CD4-positive, alpha-beta T cell treated with Interleukin-15 for 4 hours (primary cell): ENCODE measurements around the gene EOMES.
A peak's percentile ranks its signal among the peaks of the same experiment; 100 is the strongest.

Source experiments
- DNase-seq: peaks from one replicate; pipeline ENCODE4 v3.0.0-alpha.2; 2020; ENCODE audit warnings: low spot score

The EOMES gene

DNA sequence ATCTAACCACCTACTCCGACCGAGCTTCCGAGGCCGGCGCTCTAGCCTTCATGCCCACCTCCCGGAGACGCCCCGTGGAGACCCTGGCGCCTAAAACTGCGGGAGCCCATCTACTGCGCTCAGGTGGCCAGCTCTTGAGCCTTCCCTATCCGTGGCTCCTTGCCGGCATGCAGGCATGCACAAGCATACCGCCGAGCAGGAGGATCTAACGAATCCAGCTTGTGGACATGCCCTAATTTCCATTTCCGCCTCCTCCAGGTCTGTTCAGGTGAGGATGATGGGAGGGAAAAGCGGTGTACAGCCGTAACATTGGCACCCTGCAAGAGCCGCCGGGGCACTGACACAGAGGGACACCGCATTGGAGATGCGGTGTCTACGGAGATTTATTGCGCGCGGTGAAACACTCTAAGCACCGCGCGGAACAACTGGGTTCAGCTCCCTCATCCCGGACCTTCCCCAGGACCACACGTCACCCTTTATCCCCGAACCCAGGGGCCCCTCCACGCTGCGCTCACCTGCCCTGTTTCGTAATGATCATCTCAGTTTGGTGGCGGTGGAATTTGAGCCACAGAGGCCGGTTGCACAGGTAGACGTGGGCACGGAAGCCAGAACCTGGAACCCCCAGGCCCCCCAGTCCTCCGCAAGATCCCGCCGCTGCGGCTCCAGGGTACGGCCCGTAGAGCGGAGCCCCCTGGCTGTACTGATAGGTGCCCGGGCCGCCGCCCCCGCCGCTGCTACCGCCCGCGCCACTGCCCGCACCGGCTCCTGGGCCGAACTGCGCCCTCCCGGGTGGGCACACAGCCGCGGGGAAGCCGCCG, 1.0 kb downstream of the EOMES start:
- no peak for DNase-seq

DNA sequence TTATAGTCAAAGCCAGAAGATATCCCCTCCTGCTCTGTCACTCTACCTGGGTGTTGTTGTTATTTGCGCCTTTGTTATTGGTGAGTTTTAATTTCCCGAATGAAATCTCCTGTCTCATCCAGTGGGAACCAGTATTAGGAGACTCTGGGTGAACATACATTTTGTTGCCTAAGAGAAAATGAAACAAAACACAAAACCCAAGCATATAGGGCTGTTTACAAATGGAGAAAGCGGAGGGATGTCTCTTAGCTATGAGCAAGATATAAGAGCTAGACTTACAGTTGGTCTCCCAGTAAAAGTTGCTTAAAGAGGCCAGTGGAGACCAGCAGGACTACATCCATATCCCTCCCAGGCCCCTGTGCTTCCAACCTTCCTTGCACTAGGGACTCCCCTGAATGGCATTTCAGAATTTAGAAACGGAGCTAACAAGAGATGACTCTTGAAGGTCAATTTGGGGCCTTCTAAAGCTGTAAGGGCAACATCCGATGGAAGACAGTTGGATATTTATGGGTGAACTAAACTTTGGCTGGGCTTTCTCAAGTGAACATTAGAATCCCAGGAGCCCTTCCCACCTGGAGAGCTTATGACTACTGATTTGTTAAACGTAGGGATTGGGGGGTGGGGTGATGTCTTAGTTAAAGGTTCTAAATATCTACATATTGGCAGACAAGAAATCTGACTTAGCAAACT, 2.7 kb downstream of the EOMES start:
- no peak for DNase-seq

DNA sequence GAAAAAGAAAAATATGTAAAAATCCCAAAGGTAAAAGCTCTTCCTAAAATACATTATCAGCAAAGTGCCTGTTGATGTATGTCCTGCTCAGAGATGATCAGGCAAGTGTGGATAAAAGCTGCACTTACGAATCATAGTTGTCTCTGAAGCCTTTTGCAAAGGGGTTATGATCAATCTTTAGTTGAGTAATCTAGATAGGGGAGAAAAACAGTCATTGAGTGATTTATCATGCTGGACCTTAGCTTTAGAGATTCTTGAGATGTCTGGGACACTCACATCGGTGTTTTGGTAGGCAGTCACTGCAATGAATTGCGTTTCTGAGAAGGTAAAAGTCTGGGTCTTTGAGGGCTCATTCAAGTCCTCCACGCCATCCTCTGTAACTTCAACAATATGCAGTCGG, 3.7 kb downstream of the EOMES start:
- no peak for DNase-seq

DNA sequence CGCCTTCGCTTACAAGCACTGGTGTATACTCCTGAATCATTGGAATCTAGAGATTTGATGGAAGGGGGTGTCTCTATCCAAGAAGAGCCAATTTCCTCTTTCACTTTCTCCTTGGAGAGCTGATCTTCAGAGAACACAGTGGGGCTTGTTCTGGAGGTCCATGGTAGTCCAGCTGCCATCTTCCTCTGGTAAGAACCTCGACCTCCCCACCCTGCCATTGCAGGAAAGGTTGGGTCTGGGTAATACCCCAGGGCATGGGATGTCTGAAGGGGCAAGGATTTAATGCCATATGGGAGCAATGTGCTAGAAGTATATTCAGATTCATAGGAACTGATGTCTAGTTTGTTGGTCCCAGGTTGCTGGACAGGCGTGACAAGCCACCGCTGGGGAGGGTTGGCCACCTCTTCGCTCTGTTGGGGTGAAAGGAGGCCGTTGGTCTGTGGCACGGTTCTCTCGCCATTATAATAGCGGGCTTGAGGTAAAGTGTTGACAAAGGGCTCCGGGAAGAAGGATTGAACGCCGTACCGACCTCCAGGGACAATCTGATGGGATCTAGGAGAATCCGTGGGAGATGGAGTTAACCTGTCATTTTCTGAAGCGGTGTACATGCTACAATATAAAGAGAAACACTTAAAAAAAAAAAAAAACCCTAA, 4.8 kb downstream of the EOMES start:
- no peak for DNase-seq

DNA sequence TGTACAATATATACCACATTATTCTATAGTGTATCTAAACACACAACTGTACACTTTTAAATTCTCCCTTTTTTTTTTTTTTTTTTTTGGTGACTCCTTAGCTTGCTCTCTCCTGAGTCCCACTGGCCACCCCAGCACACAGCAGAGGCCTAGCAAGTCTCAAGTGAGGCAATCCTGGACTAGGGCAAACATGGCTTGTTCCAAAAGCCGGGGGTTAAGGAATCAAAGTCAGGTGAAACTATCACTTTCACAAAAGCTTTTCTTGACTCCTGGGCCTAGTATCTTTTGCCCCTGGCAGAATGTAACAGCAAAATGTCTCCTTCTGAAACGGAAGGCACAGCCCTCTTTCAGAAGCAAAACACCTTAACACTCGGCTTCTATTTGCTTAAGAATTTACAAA, 5.8 kb downstream of the EOMES start:
- DNase-seq, result no peak

DNA sequence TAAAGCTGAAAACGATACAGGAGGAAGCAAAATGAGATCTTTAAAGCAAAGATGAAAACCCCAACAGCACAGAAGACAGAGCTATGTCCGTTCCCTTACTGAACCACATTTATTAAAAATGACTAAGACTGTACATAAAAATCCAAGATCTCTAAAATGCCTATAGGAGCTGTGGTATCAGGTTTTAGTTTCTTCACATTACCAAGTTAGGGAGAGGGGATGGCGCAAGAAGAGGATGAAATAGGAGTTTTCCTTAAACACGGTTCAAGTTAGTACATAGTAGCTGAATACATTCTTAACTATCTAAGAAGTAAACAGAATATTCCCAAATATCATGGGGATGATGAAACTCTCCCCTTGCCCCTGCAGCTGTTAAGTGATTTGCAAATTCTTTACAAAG, 6.3 kb downstream of the EOMES start:
- DNase-seq, result no peak

DNA sequence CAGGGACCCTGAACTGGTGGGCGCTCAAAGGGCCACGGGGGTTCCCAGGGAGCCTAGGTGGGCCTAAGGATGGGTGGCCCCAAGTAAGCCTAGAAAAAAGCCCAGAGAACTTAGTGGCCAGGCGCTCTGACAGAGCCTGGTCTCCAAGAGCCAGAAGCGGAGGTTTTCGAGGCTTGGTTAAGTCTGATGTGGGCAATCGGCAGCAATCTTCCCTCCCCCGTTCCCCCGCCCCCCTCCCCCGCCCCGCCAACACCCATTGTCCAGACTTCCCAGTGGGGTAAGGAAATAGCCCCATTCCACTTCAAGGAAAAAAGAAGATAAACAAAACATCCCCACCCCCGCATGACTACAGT, 6.7 kb downstream of the EOMES start:
- no peak for DNase-seq

DNA sequence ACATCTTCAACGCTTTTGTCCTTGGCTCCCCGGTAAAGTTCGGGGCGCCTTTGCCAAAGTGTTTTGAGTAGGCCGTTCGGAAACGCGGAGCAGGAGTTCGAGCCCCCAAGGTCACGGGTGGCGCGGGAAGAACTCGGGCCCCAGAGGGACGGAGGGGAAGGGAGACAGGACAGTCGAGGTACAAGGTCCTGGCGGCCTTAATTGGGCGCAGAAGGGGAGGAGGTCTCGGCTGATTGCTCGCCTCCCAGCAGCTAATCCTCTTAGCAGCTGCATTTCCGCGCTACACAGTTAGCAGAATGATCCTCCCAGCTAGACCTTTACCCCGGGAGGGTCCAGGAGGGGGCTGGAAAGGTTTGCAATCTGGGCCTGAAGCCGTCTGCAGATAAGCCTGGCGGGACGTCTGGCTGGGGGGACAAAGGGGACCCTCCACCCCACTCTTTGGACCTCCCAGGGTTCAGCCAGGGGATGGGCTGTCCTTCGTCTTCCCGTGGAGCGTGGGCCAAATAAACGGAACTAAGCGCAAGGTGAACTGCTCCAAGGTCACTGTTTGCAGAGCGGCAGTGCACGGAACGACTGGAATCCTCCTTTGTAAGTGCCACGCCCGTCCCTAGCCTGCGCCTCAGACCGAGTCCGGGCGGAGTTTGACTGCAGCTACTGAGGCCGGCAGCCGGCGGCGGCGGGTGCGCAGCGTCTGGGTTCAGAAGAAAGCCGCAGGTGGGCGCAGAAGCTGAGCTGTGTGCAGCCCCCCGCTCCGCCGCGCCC, 7.2 kb downstream of the EOMES start:
- DNase-seq, result no peak

DNA sequence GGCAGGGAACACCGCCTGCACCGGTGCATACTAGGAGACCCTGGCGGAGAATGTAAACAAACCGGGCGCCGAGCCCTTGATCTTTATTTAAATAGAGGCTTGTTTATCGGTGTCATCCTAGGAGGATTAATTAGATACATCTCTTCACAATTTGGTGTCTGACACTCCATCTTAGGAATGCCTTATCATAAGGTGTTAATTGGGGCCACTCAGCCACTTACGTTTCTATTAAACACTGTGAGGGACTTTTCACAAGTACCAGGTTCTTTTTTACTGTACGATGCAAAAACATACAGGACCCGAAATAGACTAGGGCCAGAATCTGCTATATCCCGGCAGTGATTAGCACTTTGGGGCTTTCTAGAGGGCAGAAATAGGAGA, 8.0 kb downstream of the EOMES start:
- DNase-seq, result no peak

DNA sequence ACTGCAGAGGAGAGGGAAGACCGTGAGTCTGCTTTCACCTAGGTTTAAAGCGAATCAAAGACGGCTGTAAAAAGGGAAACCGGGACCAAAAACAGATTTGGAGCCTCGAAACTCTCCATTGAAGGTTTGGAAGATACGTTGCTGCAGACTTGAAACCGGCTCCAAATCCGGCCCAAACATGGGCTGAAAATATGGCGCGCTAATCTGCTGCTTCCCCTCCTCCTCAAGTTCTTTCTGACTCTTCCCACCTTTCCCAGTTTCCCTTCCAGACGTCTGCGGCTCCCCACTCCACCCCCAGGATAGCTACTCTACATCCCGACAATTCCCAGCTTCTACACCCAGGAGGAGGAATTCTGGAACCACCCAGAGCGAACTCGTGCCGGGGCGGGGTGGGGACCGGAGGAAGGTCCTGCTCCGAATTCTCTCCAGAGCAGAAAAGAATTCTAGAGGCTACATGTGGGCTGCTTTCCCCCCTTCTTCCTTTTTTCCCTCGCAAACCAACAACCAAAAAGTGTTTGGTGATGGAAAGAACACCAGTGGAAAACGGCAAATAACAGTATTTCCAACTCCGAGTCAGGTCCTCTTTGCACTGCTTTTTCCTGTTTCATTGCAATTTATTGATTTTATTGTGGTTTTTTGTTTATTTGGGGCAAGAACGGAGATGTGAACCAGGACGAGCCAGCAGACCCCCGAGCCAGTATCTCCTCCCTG, 8.5 kb downstream of the EOMES start:
- DNase-seq, result no peak

DNA sequence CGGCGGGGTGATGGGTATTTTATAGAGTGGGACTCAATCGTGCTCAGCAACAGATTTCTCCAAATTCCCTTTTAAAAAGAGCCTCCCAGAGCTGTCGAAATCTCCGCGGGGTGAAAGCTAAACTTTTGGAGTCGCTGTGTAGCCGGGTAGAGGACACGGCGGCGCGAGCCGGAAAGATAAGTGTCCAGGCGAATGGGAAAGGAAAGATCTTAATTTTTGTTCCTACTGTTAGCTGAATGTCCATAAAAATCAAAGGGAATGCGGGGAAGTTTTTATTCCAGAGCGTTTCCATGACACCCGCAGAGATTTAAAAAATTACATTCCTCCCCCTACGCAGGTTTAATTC, 9.1 kb downstream of the EOMES start:
- no peak for DNase-seq

DNA sequence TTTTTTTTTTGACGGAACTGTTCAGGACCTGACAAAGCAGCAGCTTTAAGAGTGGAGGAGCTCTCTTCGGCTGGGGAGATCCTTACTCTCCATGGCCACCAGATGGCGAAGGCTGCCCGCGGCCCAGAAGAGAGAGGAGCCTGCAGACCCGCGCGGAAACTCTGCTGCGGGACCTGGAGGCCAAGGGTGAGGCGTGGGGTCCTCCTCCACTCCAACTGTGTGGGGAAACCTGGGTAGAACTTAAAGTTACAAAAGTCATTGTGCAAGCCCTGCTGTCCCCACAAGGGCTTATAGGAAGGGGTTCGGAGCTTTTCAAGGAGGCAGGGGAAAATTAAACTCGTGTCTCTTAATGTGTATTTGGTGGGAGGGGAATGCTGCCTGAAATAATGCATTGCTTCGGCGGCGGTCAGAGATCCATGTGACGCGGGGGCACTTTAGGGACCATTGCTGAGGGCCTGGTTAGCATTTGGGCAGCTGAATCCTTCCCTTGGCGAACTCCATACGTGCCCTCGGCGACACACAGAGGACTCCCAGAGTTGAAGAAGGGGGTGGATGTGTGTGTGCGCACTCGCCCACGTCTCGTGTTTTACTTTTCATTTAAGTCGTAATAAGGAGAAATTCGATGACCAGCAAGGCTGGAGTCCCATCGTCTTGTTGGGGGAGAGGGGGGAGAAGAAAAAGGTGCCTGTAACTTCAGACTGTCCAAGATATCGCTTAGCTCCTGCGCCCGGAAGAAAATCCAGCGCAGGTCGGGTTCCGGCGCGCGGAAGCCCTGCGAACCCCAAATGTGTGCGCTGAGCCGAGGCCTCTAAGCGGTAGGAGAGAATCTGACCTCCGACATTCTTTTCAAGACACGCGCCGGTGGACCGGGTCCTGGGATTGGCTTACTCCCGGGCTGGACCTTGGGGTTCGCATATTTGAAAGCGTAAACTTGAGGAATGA, 9.7 kb downstream of the EOMES start:
- DNase-seq, result peak; percentile 86

DNA sequence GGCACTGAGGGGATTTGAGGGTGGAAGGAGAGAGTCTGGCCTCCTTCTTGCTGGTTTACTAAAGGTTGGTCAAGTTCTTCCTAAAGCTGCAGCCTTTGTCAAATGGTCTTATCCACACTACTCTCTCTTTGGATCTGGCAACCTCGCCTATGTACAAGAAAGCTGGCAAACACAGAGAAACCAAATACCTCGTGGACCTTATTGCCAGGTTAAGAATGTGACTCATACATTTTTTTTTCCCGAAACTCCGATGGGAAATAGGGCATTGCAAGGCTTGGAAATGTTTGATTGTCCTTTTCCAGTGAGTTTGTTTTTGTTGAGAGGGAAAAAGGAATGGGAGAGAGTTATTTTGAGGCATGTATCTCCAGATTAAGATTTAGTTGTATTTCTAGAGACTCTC, 13.9 kb downstream of the EOMES start:
- DNase-seq, result no peak

DNA sequence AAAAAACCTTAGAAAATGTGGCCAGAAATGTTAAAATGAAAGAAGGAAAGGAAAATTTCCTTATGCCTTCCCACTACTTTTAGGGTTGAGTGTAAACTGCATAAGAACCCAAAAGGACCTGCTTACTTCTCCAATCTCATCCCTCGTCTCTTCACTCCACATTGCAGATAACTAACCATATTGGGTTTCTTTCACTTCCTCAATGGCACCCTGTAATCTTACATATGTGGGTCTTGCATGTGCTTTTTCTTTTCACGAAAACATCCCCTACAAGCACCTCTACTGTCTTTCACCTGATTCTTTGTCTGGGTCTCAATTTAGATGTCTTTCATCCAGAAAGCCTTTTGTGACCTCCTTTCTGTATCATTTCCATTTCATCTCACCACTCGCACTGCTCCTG, 23.1 kb downstream of the EOMES start:
- DNase-seq, result no peak

DNA sequence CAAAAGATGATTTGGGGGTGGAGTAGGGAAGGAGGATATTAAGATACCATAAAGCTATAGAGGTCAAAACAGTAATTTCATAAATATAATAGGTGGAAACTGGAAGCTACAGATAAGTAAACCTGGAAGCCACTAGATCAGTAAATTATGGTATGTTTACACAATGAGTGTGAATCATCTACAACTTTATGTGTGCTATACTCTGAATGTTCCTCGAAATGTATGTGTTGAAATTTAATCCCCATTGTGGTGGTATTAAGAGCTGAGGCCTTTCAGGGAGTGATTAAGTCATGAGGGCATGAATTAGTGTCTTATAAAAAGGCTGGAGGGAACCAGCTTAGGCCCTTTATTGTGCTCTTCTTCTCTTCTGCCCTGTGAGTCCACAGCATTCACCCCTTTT, 25.2 kb downstream of the EOMES start:
- DNase-seq, result no peak

DNA sequence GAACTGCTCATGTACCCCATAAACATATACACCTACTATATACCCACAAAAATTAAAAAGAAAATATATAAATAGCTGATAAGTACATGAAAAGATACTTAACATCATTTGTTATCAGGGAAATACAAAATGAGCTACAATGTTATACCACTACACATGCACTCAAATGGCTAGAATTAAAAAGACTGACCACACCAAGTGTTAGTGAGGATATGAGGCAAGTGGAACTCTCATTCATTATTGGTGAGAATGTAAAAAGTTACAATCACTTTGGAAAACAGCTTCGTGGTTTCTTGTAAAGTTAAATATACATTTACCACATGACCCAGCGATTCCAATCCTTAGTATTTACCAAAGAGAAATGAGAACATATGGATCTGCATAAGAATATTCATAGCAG, 26.5 kb downstream of the EOMES start:
- no peak for DNase-seq

DNA sequence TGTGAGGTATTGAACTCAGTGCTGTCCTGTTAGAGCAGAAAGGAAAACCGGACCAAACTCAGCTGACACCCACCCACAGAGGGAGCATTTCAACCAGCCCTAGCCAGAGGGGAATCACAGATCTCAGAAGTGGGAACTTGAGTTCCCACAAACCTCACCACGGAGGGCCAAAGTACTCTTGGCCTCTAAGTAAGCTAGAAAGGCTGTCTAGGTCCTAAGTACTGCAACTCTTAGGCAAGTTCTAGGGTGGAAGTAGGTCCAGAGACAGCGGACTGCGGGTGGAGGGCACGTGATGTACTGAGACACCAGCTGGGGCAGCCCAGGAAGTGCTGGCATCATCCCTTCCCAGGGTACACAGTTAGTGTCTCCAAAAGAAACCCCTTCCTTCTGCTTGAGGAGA, 34.1 kb downstream of the EOMES start:
- no peak for DNase-seq

DNA sequence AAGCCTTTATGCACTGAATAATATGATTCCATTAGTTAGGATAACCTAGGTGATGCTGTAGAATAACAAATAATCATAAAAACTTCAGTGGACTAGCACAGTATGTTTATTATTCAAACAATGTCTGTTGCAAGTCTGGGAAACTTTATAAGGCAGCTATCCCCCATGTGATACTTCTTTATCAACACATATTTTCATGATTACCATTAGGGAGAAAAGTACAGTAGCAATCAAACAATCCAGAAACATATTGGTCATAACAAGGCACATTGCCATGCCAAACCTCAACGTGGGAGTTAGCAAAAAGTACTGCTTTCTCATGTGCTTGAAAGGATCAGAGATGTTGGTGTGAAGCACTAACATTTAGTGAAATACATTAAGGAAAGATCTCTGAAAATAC, 35.5 kb downstream of the EOMES start:
- no peak for DNase-seq

DNA sequence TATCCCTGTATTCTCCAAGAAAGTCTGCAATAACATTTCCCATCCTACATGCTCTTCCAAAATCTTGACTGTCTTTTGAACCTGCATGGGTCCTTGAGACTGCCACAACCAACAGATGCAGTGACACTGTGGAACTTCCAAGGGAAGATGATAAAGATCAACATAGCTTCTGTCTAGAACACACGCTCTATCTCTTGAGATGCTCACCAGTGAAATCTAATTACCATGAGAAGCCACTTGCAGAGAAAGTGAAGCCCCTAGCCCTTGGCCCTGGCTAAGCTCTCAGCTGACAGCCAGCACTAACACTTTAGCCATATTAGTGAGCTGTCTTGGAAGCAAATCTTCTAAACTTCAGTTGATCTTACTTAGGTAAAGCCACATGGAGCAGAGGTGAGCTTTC, 36.6 kb downstream of the EOMES start:
- DNase-seq, result no peak

DNA sequence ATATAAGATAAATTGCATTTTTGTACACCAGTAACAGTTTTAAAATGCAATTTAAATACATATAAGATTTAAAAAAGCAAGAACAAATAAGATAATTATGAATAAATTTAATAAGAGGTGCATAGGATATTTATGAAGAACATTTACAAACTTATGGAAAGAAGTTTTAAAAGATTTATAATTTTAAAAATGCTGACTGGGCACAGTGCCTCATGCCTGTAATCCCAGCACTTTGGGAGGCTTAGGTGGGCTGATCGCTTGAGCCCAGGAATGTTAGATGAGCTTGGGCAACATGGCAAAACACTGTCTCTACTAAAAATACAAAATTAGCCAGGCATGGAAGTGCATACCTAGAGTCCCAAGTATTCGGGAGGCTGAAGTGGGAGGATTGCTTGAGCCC, 37.8 kb downstream of the EOMES start:
- DNase-seq, result no peak

DNA sequence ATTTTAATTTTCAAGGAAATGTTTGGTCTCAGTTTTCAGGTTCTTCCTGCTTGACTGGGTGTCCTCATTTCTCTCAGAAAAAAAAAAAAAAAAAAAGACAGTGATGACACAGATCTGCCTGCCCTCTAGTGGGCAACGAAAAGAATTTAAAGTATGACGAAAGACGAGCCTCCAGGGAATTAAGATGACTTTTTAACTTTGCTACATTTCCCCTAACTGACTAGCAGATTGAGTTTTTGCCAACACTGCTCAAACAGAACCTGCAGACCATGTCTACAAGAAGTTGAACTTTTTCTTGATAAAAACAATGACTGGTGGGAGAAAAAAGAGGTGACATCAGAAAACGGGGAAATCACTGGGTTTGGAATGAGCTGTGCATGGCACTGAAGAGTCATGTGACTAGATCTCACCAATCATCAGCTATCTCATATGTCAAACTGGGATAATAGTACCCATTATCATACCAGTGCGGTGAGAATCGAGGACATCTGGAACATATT, 40.8 kb downstream of the EOMES start:
- peak; percentile 58 for DNase-seq
